Loucy (cell line): ENCODE measurements around the gene PREX1.

ENCODE experiments used
- H2AFZ ChIP-seq: fragments of 200-600 bp; sonication (generic); 2 replicates; pipeline ENCODE4 v1.6.0; 2016; ENCODE audit warnings: antibody characterized with exemption, mild to moderate bottlenecking, low read length, moderate library complexity
- H3F3A ChIP-seq: fragments of 200-600 bp; 2 replicates; pipeline ENCODE4 v1.6.0; 2016; ENCODE audit warnings: antibody characterized with exemption, low read depth, mild to moderate bottlenecking
- H3K27me3 ChIP-seq: fragments of 200-600 bp; sonication (generic); 2 replicates; pipeline ENCODE4 v1.6.1; 2014; ENCODE audit warnings: low read length, mild to moderate bottlenecking; ENCODE audit not compliant: insufficient read depth, poor library complexity, severe bottlenecking
- H3K36me3 ChIP-seq: fragments of 200-600 bp; sonication (generic); 2 replicates; pipeline ENCODE4 v1.6.1; 2016; ENCODE audit warnings: low read length; ENCODE audit not compliant: insufficient read depth
- H3K4me1 ChIP-seq: fragments of 200-600 bp; sonication (generic); 2 replicates; pipeline ENCODE4 v1.5.1; 2014; ENCODE audit warnings: low read length, mild to moderate bottlenecking; ENCODE audit not compliant: insufficient read depth, poor library complexity, severe bottlenecking
- H3K4me2 ChIP-seq: fragments of 200-600 bp; sonication (generic); 2 replicates; pipeline ENCODE4 v1.6.0; 2014; ENCODE audit warnings: antibody characterized with exemption, low read length, low read depth, mild to moderate bottlenecking; ENCODE audit not compliant: poor library complexity, severe bottlenecking
- H3K4me3 ChIP-seq: fragments of 200-600 bp; sonication (generic); 2 replicates; pipeline ENCODE4 v1.5.1; 2014; ENCODE audit warnings: low read length, mild to moderate bottlenecking, mixed read lengths; ENCODE audit not compliant: poor library complexity, severe bottlenecking
- H3K79me2 ChIP-seq: fragments of 200-600 bp; sonication (generic); 2 replicates; pipeline ENCODE4 v1.6.1; 2014; ENCODE audit warnings: low read length; ENCODE audit not compliant: insufficient read depth
- H3K9ac ChIP-seq: fragments of 200-600 bp; sonication (generic); 2 replicates; pipeline ENCODE4 v1.6.0; 2014; ENCODE audit warnings: mild to moderate bottlenecking, low read depth, low read length, moderate library complexity; ENCODE audit not compliant: poor library complexity, severe bottlenecking
- H3K9me2 ChIP-seq: fragments of 200-600 bp; sonication (generic); replicated peaks from 2 replicates; pipeline ENCODE4 v1.6.1; 2016; ENCODE audit warnings: low read depth, low read length, mixed read lengths
- H3K9me3 ChIP-seq: fragments of 200-600 bp; sonication (generic); 2 replicates; pipeline ENCODE4 v1.6.1; 2014; ENCODE audit warnings: mild to moderate bottlenecking, antibody characterized with exemption, low read length, low read depth; ENCODE audit not compliant: insufficient read depth
- H4K20me1 ChIP-seq: fragments of 200-600 bp; sonication (generic); 2 replicates; pipeline ENCODE4 v1.6.0; 2014; ENCODE audit warnings: antibody characterized with exemption, low read length, mild to moderate bottlenecking; ENCODE audit not compliant: insufficient read depth, poor library complexity, severe bottlenecking
- EZH2phosphoT487 ChIP-seq: fragments of 200-600 bp; IDR thresholded peaks from 2 replicates; pipeline ENCODE4 v1.6.1; 2018; ENCODE audit warnings: antibody characterized with exemption, mild to moderate bottlenecking, moderate library complexity, borderline replicate concordance
- TF ChIP-seq, protein P1 (sequence below): fragments of 200-600 bp; sonication (generic); conservative IDR thresholded peaks from 2 replicates; pipeline ENCODE4 v1.5.1; 2014; ENCODE audit warnings: mild to moderate bottlenecking, antibody characterized with exemption, low read length

PREX1 gene

DNA sequence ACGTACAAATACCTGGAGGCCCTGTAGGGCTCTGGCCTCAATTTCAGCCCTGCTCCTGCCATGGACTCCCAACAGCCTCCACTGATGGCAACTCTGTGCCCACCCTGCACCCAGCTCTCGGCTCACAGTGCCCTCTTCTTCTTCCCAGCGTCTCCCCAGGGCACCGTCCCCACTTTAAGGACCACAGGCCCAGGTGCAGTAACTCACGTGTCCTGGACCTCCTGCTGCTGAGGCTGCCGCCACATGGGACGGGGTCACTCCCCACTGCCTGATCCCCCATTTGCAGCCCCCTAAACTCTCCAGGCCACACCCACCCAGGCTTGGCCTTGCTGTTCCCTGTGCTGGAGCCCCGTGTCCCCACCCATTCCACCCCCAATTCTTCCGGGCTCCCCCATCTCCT is 223.4 kb downstream of the PREX1 start:
- no peak for TF ChIP-seq EZH2phosphoT487
- TF ChIP-seq, protein P1, sequence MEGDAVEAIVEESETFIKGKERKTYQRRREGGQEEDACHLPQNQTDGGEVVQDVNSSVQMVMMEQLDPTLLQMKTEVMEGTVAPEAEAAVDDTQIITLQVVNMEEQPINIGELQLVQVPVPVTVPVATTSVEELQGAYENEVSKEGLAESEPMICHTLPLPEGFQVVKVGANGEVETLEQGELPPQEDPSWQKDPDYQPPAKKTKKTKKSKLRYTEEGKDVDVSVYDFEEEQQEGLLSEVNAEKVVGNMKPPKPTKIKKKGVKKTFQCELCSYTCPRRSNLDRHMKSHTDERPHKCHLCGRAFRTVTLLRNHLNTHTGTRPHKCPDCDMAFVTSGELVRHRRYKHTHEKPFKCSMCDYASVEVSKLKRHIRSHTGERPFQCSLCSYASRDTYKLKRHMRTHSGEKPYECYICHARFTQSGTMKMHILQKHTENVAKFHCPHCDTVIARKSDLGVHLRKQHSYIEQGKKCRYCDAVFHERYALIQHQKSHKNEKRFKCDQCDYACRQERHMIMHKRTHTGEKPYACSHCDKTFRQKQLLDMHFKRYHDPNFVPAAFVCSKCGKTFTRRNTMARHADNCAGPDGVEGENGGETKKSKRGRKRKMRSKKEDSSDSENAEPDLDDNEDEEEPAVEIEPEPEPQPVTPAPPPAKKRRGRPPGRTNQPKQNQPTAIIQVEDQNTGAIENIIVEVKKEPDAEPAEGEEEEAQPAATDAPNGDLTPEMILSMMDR: no peak

DNA sequence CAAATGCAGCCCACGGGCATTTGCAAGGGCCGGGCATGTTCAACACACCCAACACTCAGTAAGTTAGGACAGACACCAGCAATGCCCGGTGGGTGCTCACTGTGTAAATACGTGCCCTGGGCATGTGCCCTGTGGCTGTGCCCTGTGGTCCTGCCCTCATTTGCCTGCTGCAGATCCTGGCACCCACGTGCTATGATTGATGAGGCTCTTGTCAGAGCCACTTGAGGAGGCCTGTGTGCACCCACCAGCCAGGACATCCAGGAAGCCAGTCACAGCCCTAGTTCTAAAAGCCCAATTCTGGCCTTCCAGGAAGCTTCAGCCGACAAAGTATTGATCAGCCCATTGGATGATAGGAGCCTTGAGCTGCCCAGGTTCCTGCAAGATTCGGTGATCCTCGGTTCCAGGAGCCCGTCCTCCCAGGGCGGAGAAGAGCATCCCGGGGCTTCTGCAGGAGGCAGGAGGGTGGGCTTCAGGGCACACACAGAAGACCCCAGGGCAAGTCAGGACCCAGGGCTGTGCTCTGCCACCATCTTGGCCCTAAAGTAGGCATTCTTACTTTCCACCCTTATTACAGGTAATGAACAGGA is 223.9 kb downstream of the PREX1 start:
- H3K9me3 ChIP-seq: no peaks in the 10 kb centered on the region

More for the DNA sequence above, 223.4 kb downstream of the PREX1 start:
- H4K20me1 ChIP-seq: no peaks in the 10 kb centered on the region
- no peaks in the 10 kb centered on the region for H3F3A ChIP-seq
- no peaks in the 10 kb centered on the region for H3K9me2 ChIP-seq
- no peaks in the 10 kb centered on the region for H3K9me3 ChIP-seq
- H3K79me2 ChIP-seq: no peaks in the 10 kb centered on the region
- no peak overlapping the region for H3K4me2 ChIP-seq
- H3K4me1 ChIP-seq: no peaks in the 10 kb centered on the region
- no peak overlapping the region for H3K4me3 ChIP-seq
- H3K27me3 ChIP-seq: no peaks in the 10 kb centered on the region
- no peak overlapping the region for H2AFZ ChIP-seq
- no peaks in the 10 kb centered on the region for H3K36me3 ChIP-seq
- no peak overlapping the region for H3K9ac ChIP-seq

DNA sequence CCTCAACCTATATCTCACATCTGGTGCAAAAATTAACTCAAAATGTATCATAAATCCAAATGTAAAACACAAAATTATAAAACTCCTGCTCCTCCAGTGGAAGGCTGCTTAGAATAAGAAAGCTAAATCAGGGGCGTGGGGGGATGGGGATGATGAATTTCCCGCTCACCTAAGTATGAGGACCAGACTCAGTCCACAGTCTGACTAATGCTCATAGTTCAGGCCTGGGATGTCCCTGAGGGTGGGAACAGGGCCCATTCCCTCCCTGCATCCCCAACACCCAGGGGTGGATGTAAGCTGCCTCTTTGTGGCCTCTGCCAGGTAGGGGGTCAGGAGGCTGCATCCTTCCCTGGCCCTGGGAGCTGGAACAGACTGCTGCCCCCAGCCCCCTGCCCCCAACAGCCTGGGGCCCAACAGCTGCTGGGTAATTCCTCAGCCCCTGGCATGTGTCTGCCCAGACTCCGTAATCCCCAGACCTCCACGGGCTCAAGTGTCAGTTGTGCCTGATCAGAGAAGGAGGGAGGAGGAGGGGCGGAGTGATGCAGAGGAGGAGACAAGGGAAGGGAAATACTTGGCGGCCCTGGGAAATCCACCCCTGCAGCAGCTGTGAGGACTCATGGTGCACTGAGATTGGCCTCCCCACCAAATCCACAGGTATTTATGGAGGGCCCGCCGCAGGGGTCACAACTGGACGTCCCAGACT is 224.5 kb downstream of the PREX1 start:
- H3K9me2 ChIP-seq: no peaks in the 10 kb centered on the region
- H3K79me2 ChIP-seq: no peaks in the 10 kb centered on the region
- H3K36me3 ChIP-seq: no peaks in the 10 kb centered on the region
- no peaks in the 10 kb centered on the region for H4K20me1 ChIP-seq
- H3K27me3 ChIP-seq: no peaks in the 10 kb centered on the region
- TF ChIP-seq, protein P1: no peak
- TF ChIP-seq EZH2phosphoT487: no peak
- no peaks in the 10 kb centered on the region for H3F3A ChIP-seq
- H3K9ac ChIP-seq: no peak overlapping the region
- no peak overlapping the region for H3K4me3 ChIP-seq
- no peak overlapping the region for H3K4me2 ChIP-seq
- no peaks in the 10 kb centered on the region for H3K9me3 ChIP-seq
- H3K4me1 ChIP-seq: no peaks in the 10 kb centered on the region
- no peak overlapping the region for H2AFZ ChIP-seq

More for the DNA sequence above, 223.9 kb downstream of the PREX1 start:
- H3F3A ChIP-seq: no peaks in the 10 kb centered on the region
- no peaks in the 10 kb centered on the region for H3K36me3 ChIP-seq
- H4K20me1 ChIP-seq: no peaks in the 10 kb centered on the region
- H3K9me2 ChIP-seq: no peaks in the 10 kb centered on the region
- H3K27me3 ChIP-seq: no peaks in the 10 kb centered on the region
- H3K4me1 ChIP-seq: no peaks in the 10 kb centered on the region
- no peak overlapping the region for H3K4me3 ChIP-seq
- no peak for TF ChIP-seq EZH2phosphoT487
- no peaks in the 10 kb centered on the region for H3K79me2 ChIP-seq
- H3K4me2 ChIP-seq: no peak overlapping the region
- no peak overlapping the region for H3K9ac ChIP-seq
- no peak overlapping the region for H2AFZ ChIP-seq
